Stimulated activated CD8-positive, alpha-beta memory T cell treated with anti-CD3 and anti-CD28 coated beads, Interleukin-4, amount 100 ng/mL, for 24 hours (primary cell): ENCODE data around the gene BCAS3.

Experiments
- DNase-seq: peaks from one replicate; pipeline ENCODE4 v3.0.0-alpha.2; 2020; ENCODE audit warnings: low read depth

BCAS3 gene

GRCh38 chr17:61255647-61256046 lies 578.0 kb downstream of the BCAS3 start:
- no peak for DNase-seq

- no peak for DNase-seq
Measured at GRCh38 chr17:61259360-61259759, 581.7 kb downstream of the BCAS3 start.

GRCh38 chr17:61260071-61260797 lies 582.6 kb downstream of the BCAS3 start:
- DNase-seq, result no peak

GRCh38 chr17:61261001-61261637 lies 583.5 kb downstream of the BCAS3 start:
- no peak for DNase-seq

DNA sequence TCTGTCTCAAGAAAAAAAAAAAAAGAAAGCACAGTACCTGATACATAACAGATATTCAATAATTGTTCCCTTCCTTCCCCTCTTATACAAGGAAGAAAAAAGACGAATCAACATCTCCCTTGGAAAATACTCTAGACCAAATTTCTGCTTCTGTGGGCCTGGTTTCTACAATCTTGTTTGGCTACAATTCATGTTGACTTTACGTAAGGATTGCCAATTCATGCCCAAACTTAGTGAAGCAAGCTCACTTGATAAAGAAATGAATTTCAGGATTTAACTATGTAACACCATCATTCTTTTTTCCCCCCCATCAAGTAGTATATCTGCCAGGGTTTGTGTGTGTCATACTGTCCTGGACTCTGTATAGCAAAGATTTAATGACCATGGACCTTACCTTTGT lies 587.7 kb downstream of the BCAS3 start:
- no peak for DNase-seq

GRCh38 chr17:61267847-61268246 lies 590.2 kb downstream of the BCAS3 start:
- no peak for DNase-seq

DNA sequence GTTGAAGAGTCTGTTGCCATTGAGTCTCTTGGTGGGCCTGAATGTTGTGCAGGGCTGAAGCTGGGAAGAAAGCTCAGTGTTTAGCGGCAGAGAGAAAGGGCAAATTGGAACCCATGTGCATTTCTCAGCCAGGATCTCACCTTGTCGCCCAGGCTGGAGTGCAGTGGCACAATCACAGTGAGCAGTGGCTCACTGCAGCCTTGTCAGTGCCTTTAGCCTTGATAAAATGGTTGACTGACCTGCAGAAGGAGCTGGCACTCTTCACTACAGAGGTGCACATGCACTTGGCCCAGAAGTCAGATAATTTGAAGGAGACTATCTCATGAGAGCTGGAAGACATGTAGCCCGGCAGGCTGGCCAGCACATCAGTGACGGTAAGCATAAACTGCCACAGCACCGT lies 597.7 kb downstream of the BCAS3 start:
- DNase-seq, result no peak

DNA sequence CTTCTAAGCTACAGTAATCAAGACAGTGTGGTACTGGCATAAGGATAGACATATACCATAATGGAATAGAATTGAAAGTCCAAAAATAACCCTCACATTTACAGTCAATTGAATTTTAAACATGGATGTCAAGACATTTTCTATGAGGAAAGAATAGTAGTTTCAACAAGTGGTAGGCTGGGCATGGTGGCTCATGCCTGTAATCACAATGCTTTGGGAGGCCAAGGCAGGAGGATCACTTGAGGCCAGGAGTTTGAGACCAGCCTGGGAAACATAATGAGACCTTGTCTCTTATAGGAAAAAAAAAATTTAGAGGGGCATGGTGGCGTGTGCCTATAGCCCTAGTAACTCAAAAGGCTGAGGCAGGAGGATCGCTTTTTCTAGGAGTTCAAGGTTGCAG lies 599.2 kb downstream of the BCAS3 start:
- no peak for DNase-seq

- no peak for DNase-seq
Measured at GRCh38 chr17:61279476-61280145, 602.0 kb downstream of the BCAS3 start.

GRCh38 chr17:61280338-61280737 lies 602.7 kb downstream of the BCAS3 start:
- DNase-seq, result no peak

GRCh38 chr17:61280851-61281250 lies 603.2 kb downstream of the BCAS3 start:
- no peak for DNase-seq

- no peak for DNase-seq
Measured at GRCh38 chr17:61282377-61282776, 604.7 kb downstream of the BCAS3 start.

- no peak for DNase-seq
Measured at GRCh38 chr17:61283043-61283442, 605.4 kb downstream of the BCAS3 start.

- DNase-seq, result no peak
Measured at GRCh38 chr17:61284174-61284573, 606.5 kb downstream of the BCAS3 start.

DNA sequence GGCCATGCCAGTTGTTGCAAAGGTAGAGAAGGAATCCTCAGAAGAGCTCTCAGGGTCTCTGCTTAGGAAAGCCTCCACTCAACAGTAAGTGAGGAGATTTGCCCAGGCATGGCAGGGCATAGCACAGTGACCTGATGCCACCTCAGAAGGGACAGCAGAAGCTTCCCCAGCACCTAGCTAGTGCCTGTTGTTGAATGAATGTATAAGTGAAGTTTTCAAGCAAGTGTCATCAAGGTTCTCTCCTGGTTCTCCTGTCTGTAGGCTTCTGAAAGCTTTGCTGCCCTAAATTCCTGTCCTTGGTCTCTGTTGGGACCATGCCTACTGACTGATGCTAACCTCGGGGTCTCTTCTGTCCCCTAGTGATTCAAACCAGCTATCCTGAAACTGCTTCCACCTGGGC lies 607.1 kb downstream of the BCAS3 start:
- no peak for DNase-seq

DNA sequence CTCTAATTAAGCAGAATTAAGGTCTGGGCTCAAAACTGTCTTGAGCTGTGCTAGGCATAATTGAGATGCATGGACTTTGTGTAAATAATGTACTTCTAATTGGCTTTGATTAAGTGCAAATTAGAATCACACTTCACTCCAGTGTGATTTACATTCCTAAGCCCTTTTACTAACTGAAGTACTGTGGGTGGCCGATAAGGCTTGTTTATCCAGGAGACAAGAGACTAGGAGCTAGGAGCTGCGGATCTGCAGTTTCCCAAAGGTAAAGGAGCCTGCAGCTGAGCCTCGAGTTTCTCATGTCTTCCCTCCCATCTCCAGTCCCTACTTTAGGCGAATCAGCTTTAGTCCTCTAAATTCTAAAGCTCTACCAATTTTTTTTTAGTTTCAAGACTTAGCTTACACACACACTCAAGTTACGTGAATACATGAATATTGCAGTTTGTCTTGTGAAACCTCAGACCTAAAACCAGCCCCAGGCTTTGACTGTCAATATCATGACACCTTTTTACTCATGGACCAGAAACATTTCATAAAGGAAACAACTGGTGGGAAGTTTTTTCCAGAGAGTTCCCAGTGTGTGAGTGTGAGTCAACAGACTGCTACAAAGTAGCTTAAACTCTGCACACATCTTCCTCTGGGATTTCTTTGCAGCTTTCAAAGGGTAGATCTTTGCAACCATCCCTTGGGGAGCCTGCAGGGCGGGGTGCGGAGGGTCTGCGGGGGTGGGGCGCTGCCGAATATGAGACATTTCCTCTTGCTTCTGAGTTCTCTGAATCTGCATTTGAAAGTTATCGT lies 608.1 kb downstream of the BCAS3 start:
- no peak for DNase-seq

DNA sequence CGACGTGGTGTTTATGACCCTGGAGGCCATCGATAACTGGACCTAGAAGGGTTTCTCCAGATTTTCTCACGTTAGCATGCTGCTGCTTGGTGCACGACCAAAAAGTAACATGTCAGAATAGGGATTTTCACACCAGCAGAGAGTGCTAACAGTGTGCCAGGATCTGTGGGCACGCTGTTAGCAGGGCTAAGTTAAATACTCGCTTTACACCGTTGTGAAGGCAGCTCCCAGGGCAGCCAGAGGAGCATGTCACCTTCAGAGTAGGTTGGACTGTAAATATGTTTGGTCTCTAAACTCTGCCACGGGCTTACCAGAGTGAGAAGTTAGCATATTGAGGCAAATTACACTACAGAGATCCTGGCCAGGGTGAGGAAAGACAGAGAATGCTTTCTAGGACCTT lies 608.8 kb downstream of the BCAS3 start:
- no peak for DNase-seq

DNA sequence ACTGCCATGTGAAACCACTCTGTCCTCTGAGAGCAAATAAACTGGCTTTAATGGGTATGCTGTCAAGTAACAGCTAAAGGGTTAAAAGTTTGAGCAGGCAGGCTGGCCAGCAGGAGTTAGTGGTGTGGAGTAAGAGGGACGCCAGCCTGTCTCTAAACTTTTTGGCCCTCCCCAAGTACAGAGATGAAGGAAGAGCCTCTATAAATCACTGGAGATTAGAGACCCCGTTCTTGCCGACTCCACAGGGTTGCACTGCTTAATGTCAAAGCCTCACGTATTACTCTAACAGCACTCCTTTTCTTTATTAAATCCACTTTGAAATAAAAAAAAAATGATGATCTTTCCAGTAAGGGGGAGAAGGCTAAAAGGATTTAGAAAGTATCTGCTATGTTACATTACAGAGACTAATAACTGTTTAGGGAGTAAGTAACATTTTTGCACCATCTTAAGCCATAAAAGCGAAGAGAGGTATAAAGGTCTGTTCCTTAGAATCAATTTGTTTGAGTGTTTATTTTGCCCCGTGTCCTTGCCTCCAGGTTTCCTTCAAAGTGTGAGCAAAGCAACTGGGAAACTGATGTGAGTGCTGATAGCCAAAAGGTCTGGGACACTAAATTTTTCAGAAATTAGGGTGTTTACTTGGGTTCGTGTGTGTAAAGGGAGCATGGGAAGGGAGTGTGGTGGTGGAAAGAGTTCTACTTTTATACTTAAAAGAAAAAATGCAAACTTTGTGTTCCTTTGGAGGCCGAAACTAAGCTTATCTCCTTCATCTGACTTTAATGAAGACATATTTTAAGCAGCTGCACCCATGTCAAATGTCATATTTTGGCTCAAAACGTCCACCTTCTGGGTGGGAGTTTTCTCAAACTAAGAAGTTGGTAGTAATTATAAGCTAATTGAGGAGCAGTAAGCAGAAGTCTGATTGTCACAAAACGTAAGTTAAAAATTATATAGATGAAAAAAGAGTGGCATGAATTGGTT lies 612.0 kb downstream of the BCAS3 start:
- no peak for DNase-seq

DNA sequence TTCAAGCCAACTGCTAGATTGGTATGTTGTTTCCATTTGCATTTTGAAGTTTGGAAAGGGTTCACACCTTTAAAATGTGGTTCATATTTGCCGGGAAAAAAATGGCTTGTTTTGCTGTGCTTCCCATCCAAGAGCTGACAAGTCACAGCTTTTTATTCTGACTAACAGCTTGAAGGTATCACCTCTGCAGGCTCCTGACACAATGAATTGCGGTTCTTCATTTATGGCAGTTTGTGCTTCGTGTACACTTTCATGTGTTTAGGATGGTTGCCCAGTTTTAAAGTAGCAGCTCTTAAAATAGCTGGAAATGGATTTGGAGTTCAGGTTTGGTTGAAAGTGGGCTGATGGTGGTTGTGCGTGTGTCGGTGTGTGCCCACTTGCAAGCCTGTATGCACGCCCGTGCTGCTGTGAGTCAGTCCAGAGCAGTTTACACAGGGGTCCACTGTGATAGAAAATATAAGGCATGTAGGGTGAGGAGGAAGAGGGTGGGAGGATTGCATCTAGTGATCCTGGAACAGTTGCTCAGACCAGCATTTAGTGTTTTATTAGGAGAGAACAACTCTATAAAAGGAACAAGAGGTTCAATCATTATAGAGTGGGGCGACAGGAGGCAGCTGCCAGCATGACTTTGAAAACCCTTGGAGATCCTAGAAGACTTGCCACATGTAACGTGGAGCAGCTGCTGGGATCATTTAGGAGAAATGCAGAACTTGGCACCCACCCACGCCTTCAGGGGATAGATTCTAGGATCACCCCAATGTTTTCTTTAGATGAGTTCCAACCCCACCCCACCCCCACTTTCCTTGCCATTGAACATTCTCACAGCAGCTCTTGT lies 614.0 kb downstream of the BCAS3 start:
- no peak for DNase-seq

DNA sequence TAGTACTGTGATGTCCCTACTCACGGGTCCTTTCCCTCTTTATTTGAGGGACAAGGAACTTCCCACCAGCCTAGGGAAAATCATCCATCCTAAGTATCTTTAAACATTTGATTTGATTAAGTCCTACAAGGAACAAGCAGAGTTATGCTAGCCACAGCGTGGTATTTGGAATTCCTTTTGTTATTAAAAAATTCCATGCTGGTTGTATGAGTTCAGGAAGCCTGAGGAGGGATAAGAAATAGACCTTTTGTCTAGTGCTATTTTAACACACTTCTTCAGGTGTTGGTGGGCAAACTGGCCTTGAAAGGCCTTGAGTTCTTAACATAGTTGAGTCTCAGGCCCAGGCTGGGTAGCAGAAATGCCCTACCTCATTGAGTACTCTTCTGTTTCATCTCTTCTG lies 616.6 kb downstream of the BCAS3 start:
- no peak for DNase-seq
